Thyroid gland (tissue), 4 donors: ENCODE results near the gene VARS2. TPM values are rescaled to one million over a fixed set of nuclear protein-coding genes. Genes with fewer than 3 reads are reported as not detected.

ENCODE experiments used
- DNase-seq, 2 donors: peaks; one replicate each; pipeline ENCODE4 v3.0.0-alpha.2; 2019
- H3K27ac ChIP-seq, 3 donors: fragments of 200-600 bp; sonication (generic); 1 replicate in 2 of 3; 2 replicates in 1 of 3; pipeline ENCODE4 v1.5.1; 2016 to 2019; ENCODE audit warnings: mild to moderate bottlenecking in 1 of 3, moderate library complexity in 1 of 3
- H3K27me3 ChIP-seq: fragments of 200-600 bp; sonication (generic); one replicate; pipeline ENCODE4 v1.5.1; 2019
- H3K36me3 ChIP-seq, 2 donors: fragments of 200-600 bp; sonication (generic); one replicate each; pipeline ENCODE4 v1.5.1; 2016 to 2019
- H3K4me1 ChIP-seq, 2 donors: fragments of 200-600 bp; sonication (generic); one replicate each; pipeline ENCODE4 v1.5.1; 2017 to 2019
- H3K4me3 ChIP-seq, 3 donors: fragments of 200-600 bp; sonication (generic); replicated peaks in 1 of 3; 1 replicate in 2 of 3; 2 replicates in 1 of 3; pipeline ENCODE4 v1.5.1; 2016; ENCODE audit warnings: mild to moderate bottlenecking in 1 of 3
- H3K9me3 ChIP-seq: fragments of 200-600 bp; sonication (generic); one replicate; pipeline ENCODE4 v1.5.1; 2017
- POLR2A ChIP-seq, 2 donors: fragments of 450-650 bp; IDR thresholded peaks; one replicate each; pipeline ENCODE4 v1.6.1; 2017; ENCODE audit warnings: antibody characterized with exemption in 2 of 2, mild to moderate bottlenecking in 2 of 2, moderate library complexity in 1 of 2
- WGBS, 2 donors: methylation state at CpG; one replicate each; pipeline ENCODE4 v1.1.5; 2017; 5-methylcytosine and 5-hydroxymethylcytosine counted together
- intact Hi-C: fragments of 100-400 bp; cut with DNase I; formaldehyde crosslinking; loops from one replicate; pipeline ENCODE4 v1.15.1; 2023
- total RNA-seq, 4 donors: library from RNA; depleted of rRNA; stranded (reverse); fragments of >200 nt; gene quantifications; one replicate each; pipeline ENCODE4 v1.2.3, GENCODE V29; 2016
- TF ChIP-seq, protein P1 (sequence below), 6 experiments: fragments of 200-600 bp in 3 of 6; fragments of 450-650 bp in 3 of 6; sonication (generic) in 3 of 6; IDR thresholded peaks; one replicate each; pipeline ENCODE4 v1.5.1; 2016 to 2019; ENCODE audit warnings: antibody characterized with exemption in 6 of 6, mild to moderate bottlenecking in 2 of 6, inconsistent platforms in 1 of 6, moderate library complexity in 1 of 6

The VARS2 gene
- total RNA-seq, 4 donors from 2014 or later: 17.3 to 36.4 (median 30.6) TPM

DNA sequence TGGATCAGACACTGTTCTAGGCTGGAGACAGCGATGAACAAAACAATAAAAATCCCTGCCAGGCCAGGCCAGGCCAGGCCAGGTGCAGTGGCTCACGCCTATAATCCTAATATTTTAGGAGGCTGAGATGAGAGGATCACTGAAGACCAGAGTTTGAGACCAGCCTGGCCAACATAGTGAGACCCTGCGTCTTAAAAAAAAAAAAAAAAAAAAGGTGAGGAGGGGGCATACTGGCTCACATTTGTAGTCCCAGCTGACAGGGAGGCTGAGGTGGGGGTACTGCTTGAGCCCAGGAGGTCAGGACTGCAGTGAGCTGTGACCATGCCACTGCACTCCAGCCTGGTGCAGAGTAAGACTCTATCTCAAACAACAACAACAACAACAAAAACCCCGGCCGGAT is 31.2 kb downstream of the VARS2 start:
- Histone ChIP-seq H3K9me3 (no peaks in the 10 kb centered on the region), H3K4me1 (peaks cover 8 to 12% of the 10 kb centered on the region in 2 donors), H3K36me3 (no peaks in the 10 kb centered on the region), H3K4me3 (no peak overlapping the region), H3K27me3 (no peaks in the 10 kb centered on the region), H3K27ac (no peak overlapping the region)
- TF ChIP-seq, protein P1, sequence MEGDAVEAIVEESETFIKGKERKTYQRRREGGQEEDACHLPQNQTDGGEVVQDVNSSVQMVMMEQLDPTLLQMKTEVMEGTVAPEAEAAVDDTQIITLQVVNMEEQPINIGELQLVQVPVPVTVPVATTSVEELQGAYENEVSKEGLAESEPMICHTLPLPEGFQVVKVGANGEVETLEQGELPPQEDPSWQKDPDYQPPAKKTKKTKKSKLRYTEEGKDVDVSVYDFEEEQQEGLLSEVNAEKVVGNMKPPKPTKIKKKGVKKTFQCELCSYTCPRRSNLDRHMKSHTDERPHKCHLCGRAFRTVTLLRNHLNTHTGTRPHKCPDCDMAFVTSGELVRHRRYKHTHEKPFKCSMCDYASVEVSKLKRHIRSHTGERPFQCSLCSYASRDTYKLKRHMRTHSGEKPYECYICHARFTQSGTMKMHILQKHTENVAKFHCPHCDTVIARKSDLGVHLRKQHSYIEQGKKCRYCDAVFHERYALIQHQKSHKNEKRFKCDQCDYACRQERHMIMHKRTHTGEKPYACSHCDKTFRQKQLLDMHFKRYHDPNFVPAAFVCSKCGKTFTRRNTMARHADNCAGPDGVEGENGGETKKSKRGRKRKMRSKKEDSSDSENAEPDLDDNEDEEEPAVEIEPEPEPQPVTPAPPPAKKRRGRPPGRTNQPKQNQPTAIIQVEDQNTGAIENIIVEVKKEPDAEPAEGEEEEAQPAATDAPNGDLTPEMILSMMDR (IDR thresholded peaks at IDR 0.05): no peak
- TF ChIP-seq POLR2A (IDR thresholded peaks at IDR 0.05): no peak
- DNase-seq: no peak
- WGBS, 2 donors: 77 to 80% methylated on average over 5 of the region's 5 CpGs
- intact Hi-C loops: no loop called here

DNA sequence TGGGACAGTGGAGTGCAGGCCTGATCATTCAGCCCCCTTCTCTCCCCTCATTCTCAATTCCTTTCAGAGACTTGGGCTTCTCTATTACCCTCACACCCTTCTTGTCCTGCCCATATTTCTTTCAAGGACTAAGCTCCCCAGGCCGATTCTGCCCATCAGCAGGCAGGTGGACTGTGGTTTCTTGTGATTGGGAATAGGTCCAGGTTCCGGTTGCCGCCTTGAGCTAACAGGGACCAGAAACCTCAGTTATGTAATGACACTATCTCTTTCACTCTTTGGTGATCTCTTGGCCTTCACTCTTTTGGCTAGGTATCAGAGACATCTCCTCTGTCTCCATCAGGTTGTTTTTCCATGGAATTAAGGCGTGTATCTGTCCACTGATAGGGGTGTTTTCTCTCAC is 33.2 kb downstream of the VARS2 start:
- Histone ChIP-seq H3K4me3 (no peak overlapping the region), H3K27me3 (no peaks in the 10 kb centered on the region), H3K4me1 (peaks cover 6 to 9% of the 10 kb centered on the region in 2 donors), H3K36me3 (no peaks in the 10 kb centered on the region), H3K27ac (no peak overlapping the region), H3K9me3 (no peaks in the 10 kb centered on the region)
- WGBS, 2 donors: 90 to 92% methylated on average over 4 of the region's 4 CpGs
- DNase-seq: no peak
- intact Hi-C loops: no loop called here
- TF ChIP-seq, protein P1 (IDR thresholded peaks at IDR 0.05): no peak
- no peak for TF ChIP-seq POLR2A (IDR thresholded peaks at IDR 0.05)

DNA sequence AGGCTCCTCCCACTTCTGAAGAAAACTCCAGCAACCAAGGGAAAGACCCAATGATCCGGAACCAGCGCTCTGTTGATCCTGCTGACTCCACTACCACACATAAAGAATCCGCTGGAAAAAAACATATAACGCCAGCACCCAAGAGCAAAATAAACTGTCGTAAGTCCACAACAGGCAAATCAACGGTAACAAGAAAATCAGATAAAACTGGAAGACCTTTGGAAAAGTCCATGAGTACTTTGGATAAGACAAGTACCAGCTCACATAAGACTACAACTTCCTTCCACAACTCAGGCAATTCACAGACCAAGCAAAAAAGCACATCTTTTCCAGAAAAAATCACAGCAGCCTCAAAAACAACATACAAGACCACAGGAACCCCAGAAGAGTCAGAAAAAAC is 34.8 kb downstream of the VARS2 start:
- H3K36me3 ChIP-seq: no peaks in the 10 kb centered on the region
- TF ChIP-seq, protein P1 (IDR thresholded peaks at IDR 0.05): no peak
- no peak for TF ChIP-seq POLR2A (IDR thresholded peaks at IDR 0.05)
- no peaks in the 10 kb centered on the region for H3K9me3 ChIP-seq
- H3K27me3 ChIP-seq: no peaks in the 10 kb centered on the region
- intact Hi-C loops: no loop called here
- no peaks in the 10 kb centered on the region for H3K4me1 ChIP-seq
- H3K27ac ChIP-seq: no peak overlapping the region
- no peak for DNase-seq
- H3K4me3 ChIP-seq: no peak overlapping the region
- WGBS, 2 donors: 80 to 82% methylated on average over 6 of the region's 6 CpGs

DNA sequence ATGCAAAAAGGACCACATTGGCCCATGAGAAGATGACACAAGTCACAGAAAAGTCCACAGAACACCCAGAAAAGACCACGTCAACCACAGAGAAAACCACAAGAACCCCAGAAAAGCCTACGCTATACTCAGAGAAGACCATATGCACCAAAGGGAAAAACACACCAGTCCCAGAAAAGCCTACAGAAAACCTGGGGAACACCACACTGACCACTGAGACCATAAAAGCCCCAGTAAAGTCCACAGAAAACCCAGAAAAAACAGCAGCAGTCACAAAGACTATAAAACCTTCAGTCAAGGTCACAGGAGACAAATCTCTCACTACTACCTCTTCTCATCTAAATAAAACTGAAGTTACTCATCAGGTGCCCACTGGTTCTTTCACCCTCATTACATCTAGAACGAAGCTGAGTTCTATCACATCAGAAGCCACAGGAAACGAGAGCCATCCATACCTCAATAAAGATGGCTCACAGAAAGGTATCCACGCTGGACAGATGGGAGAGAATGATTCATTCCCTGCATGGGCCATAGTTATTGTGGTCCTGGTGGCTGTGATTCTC is 38.0 kb downstream of the VARS2 start:
- H3K36me3 ChIP-seq: no peaks in the 10 kb centered on the region
- 83 to 88% methylated on average over 5 of the region's 5 CpGs for WGBS, 2 donors
- intact Hi-C loops: no loop called here

More for the DNA sequence above, 38.0 kb downstream of the VARS2 start:
- Histone ChIP-seq H3K9me3 (no peaks in the 10 kb centered on the region), H3K4me1 (peaks cover 0 to 9% of the 10 kb centered on the region in 2 donors), H3K27me3 (no peaks in the 10 kb centered on the region), H3K4me3 (no peak overlapping the region), H3K27ac (no peak overlapping the region)
- TF ChIP-seq POLR2A (IDR thresholded peaks at IDR 0.05): no peak
- TF ChIP-seq, protein P1 (IDR thresholded peaks at IDR 0.05): no peak
- DNase-seq: no peak
